Gastroesophageal sphincter (tissue), 3 donors: ENCODE results near the gene CALML6.

Experiments used
- CTCF ChIP-seq, 4 experiments: fragments of 200-600 bp in 2 of 4; fragments of 450-650 bp in 2 of 4; sonication (generic) in 1 of 4; IDR thresholded peaks; one replicate each; pipeline ENCODE4 v1.5.1; 2017 to 2019; ENCODE audit warnings: antibody characterized with exemption in 4 of 4, mild to moderate bottlenecking in 2 of 4, moderate library complexity in 2 of 4
- POLR2A ChIP-seq, 2 donors: fragments of 450-650 bp; IDR thresholded peaks; one replicate each; pipeline ENCODE4 v1.6.1; 2017; ENCODE audit warnings: antibody characterized with exemption in 2 of 2, mild to moderate bottlenecking in 2 of 2, moderate library complexity in 1 of 2
- POLR2AphosphoS5 ChIP-seq: sonication (generic); formaldehyde crosslinking; IDR thresholded peaks from one replicate; pipeline ENCODE4 v1.6.1; 2017; ENCODE audit warnings: antibody characterized with exemption

- TF ChIP-seq POLR2A (IDR thresholded peaks at IDR 0.05) (no peak), CTCF (IDR thresholded peaks at IDR 0.05) (no peak), POLR2AphosphoS5 (no peak)
Measured at GRCh38 chr1:1910033-1910465, 5.0 kb upstream of the CALML6 start.
